H1 (cell line): ENCODE data around the gene ZBED4. TPM values are rescaled to one million over a fixed set of nuclear protein-coding genes. Genes with fewer than 3 reads are reported as not detected.

ENCODE experiments used
- MAFK ChIP-seq: IDR thresholded peaks from 2 replicates; pipeline ENCODE4 v1.6.1; 2012; ENCODE audit warnings: low read depth, mild to moderate bottlenecking, improper control_type of control experiment, low read length
- POLR2A ChIP-seq, 2 experiments: IDR thresholded peaks; 1 replicate in 1 of 2; 2 replicates in 1 of 2; pipeline ENCODE4 v1.6.1; 2011; ENCODE audit warnings: low read depth in 2 of 2, low read length in 2 of 2, mild to moderate bottlenecking in 2 of 2; ENCODE audit errors: control extremely low read depth in 1 of 2
- RNF2 ChIP-seq: fragments of 200-900, 300-1000 bp; sonication (generic); IDR thresholded peaks from 2 replicates; pipeline ENCODE4 v1.7.1; 2016; ENCODE audit warnings: borderline replicate concordance, low read depth, mild to moderate bottlenecking, antibody characterized with exemption, low read length; ENCODE audit not compliant: poor library complexity, severe bottlenecking; ENCODE audit errors: missing control alignments
- SAP30 ChIP-seq: fragments of 300-600 bp; sonication (generic); IDR thresholded peaks from 2 replicates; pipeline ENCODE4 v1.7.1; 2012; ENCODE audit warnings: low read length, moderate library complexity, mild to moderate bottlenecking, inconsistent platforms; ENCODE audit not compliant: insufficient read depth, insufficient replicate concordance
- SIN3A ChIP-seq, 2 experiments: IDR thresholded peaks in 1 of 2; conservative IDR thresholded peaks in 1 of 2; 2 replicates each; pipeline ENCODE4 v1.6.1; 2011 to 2012; ENCODE audit warnings: low read length in 2 of 2, improper control_type of control experiment in 1 of 2, low read depth in 1 of 2, mild to moderate bottlenecking in 1 of 2
- SIRT6 ChIP-seq: IDR thresholded peaks from one replicate; pipeline ENCODE4 v1.7.1; 2012; ENCODE audit warnings: low read length, inconsistent platforms
- SP2 ChIP-seq: IDR thresholded peaks from 2 replicates; pipeline ENCODE4 v1.6.1; 2012; ENCODE audit warnings: mild to moderate bottlenecking, low read length, inconsistent platforms
- TCF12 ChIP-seq: IDR thresholded peaks from 2 replicates; pipeline ENCODE4 v1.6.1; 2011; ENCODE audit warnings: low read depth, mild to moderate bottlenecking, low read length
- polyA plus RNA-seq, 7 experiments: library from polyadenylated mRNA; depleted of rRNA in 3 of 7; stranded (reverse) in 5 of 7; unstranded in 2 of 7; fragments of >200 nt in 5 of 7; fragments of 200-250 nt in 2 of 7; gene quantifications; 1 replicate in 5 of 7; 2 replicates in 1 of 7; 4 replicates in 1 of 7; pipeline versions ENCODE4 v1.2.1 to v1.2.3, GENCODE V29; 2011 to 2013; ENCODE audit warnings: missing spikeins in 2 of 7, mixed read lengths in 2 of 7
- total RNA-seq: library from RNA; stranded (reverse); fragmentation: NEBNext Ultra II Directional; extraction: Animal tissue kit (Norgen Biotek cat#: 25700); gene quantifications from 2 replicates; pipeline ENCODE4 v1.2.1, GENCODE V29; 2021
- TF ChIP-seq, protein P1 (sequence below): IDR thresholded peaks from 2 replicates; pipeline ENCODE4 v1.6.1; 2012; ENCODE audit warnings: inconsistent platforms

The ZBED4 gene
- total and polyA plus RNA-seq, 2 of the 8 experiments (the other 6 are each of a cell fraction or from before 2014, with no cell fraction given) = 11.0 to 28.3 TPM

DNA sequence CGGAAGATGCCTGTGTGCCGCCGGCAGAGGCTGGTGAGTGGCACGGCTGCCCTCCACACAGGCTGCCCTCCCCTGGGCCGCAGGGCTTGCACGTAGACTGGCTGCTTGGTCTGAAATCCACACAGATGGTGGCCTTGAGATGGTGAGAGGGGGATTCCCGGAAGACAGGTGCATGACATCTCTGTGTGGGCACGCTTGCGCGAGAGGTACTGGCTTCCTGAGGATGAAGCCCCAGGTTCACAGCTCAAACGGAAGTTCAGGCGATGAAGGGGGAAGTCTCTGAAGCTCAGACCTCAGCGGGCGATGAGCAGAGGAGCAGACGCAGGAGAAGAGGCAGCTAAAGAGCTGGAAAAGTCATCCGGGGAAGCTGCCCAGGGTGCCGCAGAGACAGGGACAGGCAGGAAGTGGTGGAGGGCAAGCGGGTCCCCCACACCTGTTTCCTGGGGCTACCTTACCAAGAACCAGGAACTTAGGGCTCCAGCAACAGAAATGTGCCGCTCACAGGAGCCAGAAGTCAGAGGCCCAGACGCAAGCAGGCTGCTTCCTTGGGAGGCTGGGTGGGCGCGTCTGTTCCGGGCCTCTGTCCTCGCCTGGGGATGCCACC, 72.0 kb downstream of the ZBED4 start (continued):
- TF ChIP-seq, protein P1, sequence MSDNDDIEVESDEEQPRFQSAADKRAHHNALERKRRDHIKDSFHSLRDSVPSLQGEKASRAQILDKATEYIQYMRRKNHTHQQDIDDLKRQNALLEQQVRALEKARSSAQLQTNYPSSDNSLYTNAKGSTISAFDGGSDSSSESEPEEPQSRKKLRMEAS = no peak
- TF ChIP-seq SAP30 (no peak), MAFK (no peak), RNF2 (no peak), SP2 (no peak), TCF12 (no peak), SIRT6 (no peak), POLR2A (IDR thresholded peaks at IDR 0.05; ENCODE audit: control extremely low read depth in 1 of 2, low read depth in 2 of 2, low read length in 2 of 2) (no peak), SIN3A (conservative IDR thresholded peaks at IDR 0.05 in 1 of 2, IDR thresholded peaks at IDR 0.05 in 1 of 2; ENCODE audit: low read depth in 1 of 2, low read length in 2 of 2) (no peak)
